K562 (cell line): ENCODE data around the gene ABCA10. TPM values are rescaled to one million over a fixed set of nuclear protein-coding genes. Genes with fewer than 3 reads are reported as not detected.

Experiments used
- ATAC-seq: fragments of 200-7000 bp; cut with Tn5 transposase; 3 replicates; pipeline ENCODE4 v1.9.1; 2020; ENCODE audit warnings: moderate library complexity
- BruUV-seq: library from RNA; stranded (reverse); fragments of 400-500 nt; replicated peaks from 2 replicates; lab custom pipeline; 2021; lab: Mats Ljungman, UMichigan
- CTCF ChIA-PET: fragments of 300-600 bp; formaldehyde crosslinking; extraction: SDS; loops from one replicate; lab custom pipeline; 2021; ENCODE audit warnings: low intra/inter-chr PET ratio; lab: Yijun Ruan, JAX
- POLR2A ChIA-PET: fragments of 300-600, 350-650 bp; sonication (Branson Sonifier 250); formaldehyde crosslinking; extraction: SDS; loops from one replicate; lab custom pipeline; 2021; ENCODE audit warnings: antibody characterized with exemption, inconsistent platforms; lab: Yijun Ruan, JAX
- DNase-seq, 4 experiments: peaks; one replicate each; pipeline versions ENCODE4 v3.0.0 to v3.0.0-alpha.2; 2011 to 2018; ENCODE audit warnings: low spot score in 3 of 4, mixed read lengths in 3 of 4; ENCODE audit errors: extremely low read depth in 1 of 4
- FAIRE-seq: peaks from 2 replicates; lab custom pipeline; 2011; peaks lifted over from hg19 to GRCh38; lab: Jason Lieb, UNC
- H2AFZ ChIP-seq: 2 replicates; pipeline ENCODE4 v1.6.0; 2011; ENCODE audit warnings: low read depth, low read length, control low read depth, inconsistent platforms
- H3K27ac ChIP-seq: fragments of 200-600 bp; 3 replicates; pipeline ENCODE4 v1.8.0; 2011; ENCODE audit warnings: low read depth, mild to moderate bottlenecking, control low read depth, inconsistent platforms, low read length, moderate library complexity, mixed read lengths; ENCODE audit errors: extremely low read depth
- H3K27me3 ChIP-seq, 2 experiments: fragments of 300-600 bp in 1 of 2; 2 replicates in 1 of 2; 3 replicates in 1 of 2; pipeline versions ENCODE4 v1.6.0 to v1.8.0; 2011; ENCODE audit warnings: inconsistent platforms in 2 of 2, low read length in 2 of 2, mild to moderate bottlenecking in 1 of 2, mixed read lengths in 1 of 2, moderate library complexity in 1 of 2; ENCODE audit not compliant: control insufficient read depth in 2 of 2, insufficient read depth in 2 of 2
- H3K36me3 ChIP-seq: fragments of 300-600 bp; 3 replicates; pipeline ENCODE4 v1.8.0; 2011; ENCODE audit warnings: mild to moderate bottlenecking, low read length, inconsistent platforms; ENCODE audit not compliant: control insufficient read depth, insufficient read depth
- H3K4me1 ChIP-seq, 2 experiments: fragments of 200-600 bp in 1 of 2; replicated peaks in 1 of 2; 2 replicates in 1 of 2; 3 replicates in 1 of 2; pipeline versions ENCODE4 v1.5.1 to v1.8.0; 2011; ENCODE audit warnings: inconsistent platforms in 2 of 2, low read length in 2 of 2, mild to moderate bottlenecking in 1 of 2, mixed read lengths in 1 of 2, moderate library complexity in 1 of 2; ENCODE audit not compliant: control insufficient read depth in 2 of 2, insufficient read depth in 2 of 2
- H3K4me2 ChIP-seq: 2 replicates; pipeline ENCODE4 v1.6.1; 2011; ENCODE audit warnings: low read length, control low read depth, inconsistent platforms, mixed read lengths; ENCODE audit not compliant: insufficient read depth
- H3K4me3 ChIP-seq: fragments of 200-600 bp; sonication (generic), shearing (Covaris generic); 2 replicates; pipeline ENCODE4 v1.5.1; 2016; ENCODE audit warnings: control low read depth, inconsistent platforms
- H3K79me2 ChIP-seq: fragments of 200-600 bp; 3 replicates; pipeline ENCODE4 v1.8.0; 2011; ENCODE audit warnings: low read length, inconsistent platforms; ENCODE audit not compliant: control insufficient read depth, insufficient read depth
- H3K9ac ChIP-seq, 2 experiments: 2 replicates each; pipeline versions ENCODE4 v1.6.0 to v1.6.1; 2011; ENCODE audit warnings: low read depth in 2 of 2, low read length in 2 of 2, control low read depth in 1 of 2, inconsistent platforms in 1 of 2, mild to moderate bottlenecking in 1 of 2, mixed read lengths in 1 of 2; ENCODE audit not compliant: insufficient read depth in 1 of 2
- H3K9me1 ChIP-seq: one replicate; pipeline ENCODE4 v1.6.0; 2011; ENCODE audit warnings: inconsistent platforms, mild to moderate bottlenecking, low read length, moderate library complexity; ENCODE audit not compliant: control insufficient read depth, insufficient read depth
- H3K9me3 ChIP-seq: replicated peaks from 2 replicates; pipeline ENCODE4 v1.5.1; 2011; ENCODE audit warnings: low read depth, low read length, inconsistent platforms; ENCODE audit not compliant: control insufficient read depth, insufficient read depth
- H4K20me1 ChIP-seq: replicated peaks from 2 replicates; pipeline ENCODE4 v1.6.1; 2011; ENCODE audit warnings: low read length, inconsistent platforms, mixed read lengths; ENCODE audit not compliant: control insufficient read depth, insufficient read depth
- ASH1L ChIP-seq: fragments of 450-650 bp; IDR thresholded peaks from 2 replicates; pipeline ENCODE4 v1.6.1; 2018; ENCODE audit warnings: borderline replicate concordance, mild to moderate bottlenecking, low read depth; ENCODE audit not compliant: partially characterized antibody
- CBFA2T2 ChIP-seq: fragments of 450-650 bp; conservative IDR thresholded peaks from 2 replicates; pipeline ENCODE4 v1.6.1; 2017; ENCODE audit warnings: mild to moderate bottlenecking
- DNMT1 ChIP-seq: fragments of 450-650 bp; IDR thresholded peaks from 2 replicates; pipeline ENCODE4 v1.6.1; 2016; ENCODE audit warnings: antibody characterized with exemption, mild to moderate bottlenecking
- EHMT2 ChIP-seq: fragments of 450-650 bp; IDR thresholded peaks from 2 replicates; pipeline ENCODE4 v1.6.1; 2018; ENCODE audit warnings: antibody characterized with exemption
- GABPB1 ChIP-seq: sonication (generic); formaldehyde crosslinking; IDR thresholded peaks from 2 replicates; pipeline ENCODE4 v1.8.0; 2022; ENCODE audit warnings: mild to moderate bottlenecking, missing genetic modification reagents
- KHSRP ChIP-seq: fragments of 450-650 bp; IDR thresholded peaks from 2 replicates; pipeline ENCODE4 v1.6.1; 2017
- MAZ ChIP-seq, 2 experiments: fragments of 450-650 bp in 1 of 2; sonication (generic) in 1 of 2; formaldehyde crosslinking; IDR thresholded peaks in 1 of 2; conservative IDR thresholded peaks in 1 of 2; 2 replicates each; pipeline versions ENCODE4 v1.4.0 to v1.5.0; 2020; ENCODE audit warnings: mild to moderate bottlenecking in 1 of 2, missing genetic modification reagents in 1 of 2
- MYNN ChIP-seq, 2 experiments: sonication (generic); formaldehyde crosslinking in 1 of 2; IDR thresholded peaks; 2 replicates each; pipeline versions ENCODE4 v1.5.0 to v1.6.1; 2016 to 2020; ENCODE audit warnings: antibody characterized with exemption in 1 of 2, missing genetic modification reagents in 1 of 2
- NR2C1 ChIP-seq, 2 experiments: fragments of 450-650 bp; IDR thresholded peaks; 2 replicates each; pipeline ENCODE4 v1.6.1; 2017; ENCODE audit warnings: mild to moderate bottlenecking in 2 of 2, antibody characterized with exemption in 1 of 2, inconsistent platforms in 1 of 2, missing compliant biosample characterization in 1 of 2, missing genetic modification characterization in 1 of 2
- POLR2H ChIP-seq: IDR thresholded peaks from 2 replicates; pipeline ENCODE4 v1.6.1; 2016; ENCODE audit warnings: missing genetic modification characterization, low read depth, mild to moderate bottlenecking, control low read depth, missing compliant biosample characterization, moderate library complexity
- RAD51 ChIP-seq: fragments of 450-650 bp; IDR thresholded peaks from 2 replicates; pipeline ENCODE4 v1.7.1; 2016; ENCODE audit warnings: low read depth, mild to moderate bottlenecking, borderline replicate concordance
- SRSF3 ChIP-seq: fragments of 200-400 bp; formaldehyde crosslinking; IDR thresholded peaks from 2 replicates; pipeline ENCODE4 v1.6.1; 2016; ENCODE audit warnings: mild to moderate bottlenecking, low read length, moderate library complexity; ENCODE audit not compliant: insufficient read depth
- ZBED1 ChIP-seq: IDR thresholded peaks from 2 replicates; pipeline ENCODE4 v1.6.1; 2014
- ZNF551 ChIP-seq: fragments of 250-450 bp; sonication (Bioruptor Pico); IDR thresholded peaks from 2 replicates; pipeline ENCODE4 v1.5.0; 2021; ENCODE audit warnings: mild to moderate bottlenecking, moderate library complexity
- ZNF780A ChIP-seq: fragments of 250-450 bp; sonication (Bioruptor Pico); IDR thresholded peaks from 2 replicates; pipeline ENCODE4 v1.5.0; 2021; ENCODE audit warnings: mild to moderate bottlenecking
- WGBS: fragments of 100-300 bp; shearing (Covaris generic); methylation state at CpG from one replicate; pipeline ENCODE4 v1.1.6; 2016; ENCODE audit warnings: low coverage, mixed read lengths; ENCODE audit not compliant: insufficient coverage; ENCODE audit errors: missing lambda C conversion rate; 5-methylcytosine and 5-hydroxymethylcytosine counted together
- in situ Hi-C: fragments of 300-500 bp; cut with MboI; formaldehyde crosslinking; loops from 4 replicates; pipeline ENCODE4 v1.15.0; 2018; ENCODE audit warnings: inconsistent platforms, mixed read lengths
- intact Hi-C: fragments of 100-400 bp; cut with micrococcal nuclease; formaldehyde crosslinking; loops from 2 replicates; pipeline ENCODE4 v1.14.2; 2022
- polyA plus RNA-seq, 8 experiments: library from polyadenylated mRNA; depleted of rRNA in 4 of 8; stranded (reverse) in 5 of 8; unstranded in 3 of 8; fragments of >200 nt; fragmentation: Nextera tagmentation in 2 of 8; fragmentation: Illumina TruSeq in 1 of 8; extraction: Ambion mirVana in 2 of 8; extraction: Trizol in 1 of 8; gene quantifications; 2 replicates each; pipeline versions ENCODE4 v1.2.1 to v1.2.3, GENCODE V29; 2011 to 2014; ENCODE audit warnings: inconsistent platforms in 1 of 8, missing spikeins in 1 of 8
- total RNA-seq, 7 experiments: library from RNA; depleted of rRNA in 6 of 7; stranded (reverse); fragments of >200 nt in 6 of 7; fragmentation: Illumina TruSeq in 2 of 7; extraction: Trizol in 2 of 7; gene quantifications; 2 replicates each; pipeline versions ENCODE4 v1.2.1 to v1.2.3, GENCODE V29; 2011 to 2021; ENCODE audit warnings: low replicate concordance in 1 of 7
- TF ChIP-seq, protein P1 (sequence below), 2 experiments: IDR thresholded peaks in 1 of 2; conservative IDR thresholded peaks in 1 of 2; 2 replicates each; pipeline ENCODE4 v1.6.1; 2016; ENCODE audit warnings: low read depth in 2 of 2, mild to moderate bottlenecking in 1 of 2, missing compliant biosample characterization in 1 of 2, missing genetic modification characterization in 1 of 2, moderate library complexity in 1 of 2
- TF ChIP-seq, protein P2 (sequence below): sonication (generic); formaldehyde crosslinking; IDR thresholded peaks from 2 replicates; pipeline ENCODE4 v1.8.1; 2022; ENCODE audit warnings: missing genetic modification reagents

The ABCA10 gene
- total and polyA plus RNA-seq, 9 of the 15 experiments (the other 6 are each of a cell fraction or from before 2014, with no cell fraction given), result 0.04 to 0.45 (median 0.15) TPM; not detected in 1

- intact Hi-C loops (loop anchor here (1.0 kb wide), 1 partner anchor 472 kb away; no protein-coding TSS in a partner anchor), in situ Hi-C loops (loop anchor here (25.0 kb wide), 1 partner anchor 284 kb away; the partner anchor contains the start of gene ABCA8)
- Histone ChIP-seq H4K20me1 (no peaks in the 10 kb centered on the region), H3K9ac (no peak overlapping the region), H3K9me3 (no peaks in the 10 kb centered on the region), H3K4me1 (no peaks in the 10 kb centered on the region; a peak in 1 of 5 replicates), H3K4me2 (no peak overlapping the region), H3K79me2 (no peaks in the 10 kb centered on the region), H3K27me3 (no peaks in the 10 kb centered on the region), H3K4me3 (no peak overlapping the region), H2AFZ (peak overlapping the region; percentile 49; the same call in 1 of the 2 replicates), H3K9me1 (no peaks in the 10 kb centered on the region), H3K36me3 (no peaks in the 10 kb centered on the region), H3K27ac (no peak overlapping the region)
- WGBS, result 7% methylated on average over 1 of the region's 1 CpG
- POLR2A ChIA-PET, result no interaction called here
- CTCF ChIA-PET, result interaction anchor here (0.6 to 2.2 kb wide), 8 partner anchors 10 to 1183 kb away, joined by 3 to 17 read pairs (median 4); no protein-coding TSS in a partner anchor
- TF ChIP-seq CBFA2T2, result no peak
- no peak for TF ChIP-seq POLR2H (tag)
- TF ChIP-seq MAZ (CRISPR knock-in tag; conservative IDR thresholded peaks at IDR 0.05 in 1 of 2, IDR thresholded peaks at IDR 0.05 in 1 of 2), result no peak
- no peak for TF ChIP-seq ZNF551 (CRISPR knock-in tag)
- TF ChIP-seq MYNN (IDR thresholded peaks at IDR 0.05), result no peak
- TF ChIP-seq MYNN (CRISPR knock-in tag; IDR thresholded peaks at IDR 0.05), result no peak
- TF ChIP-seq SRSF3, result no peak
- TF ChIP-seq, protein P1, sequence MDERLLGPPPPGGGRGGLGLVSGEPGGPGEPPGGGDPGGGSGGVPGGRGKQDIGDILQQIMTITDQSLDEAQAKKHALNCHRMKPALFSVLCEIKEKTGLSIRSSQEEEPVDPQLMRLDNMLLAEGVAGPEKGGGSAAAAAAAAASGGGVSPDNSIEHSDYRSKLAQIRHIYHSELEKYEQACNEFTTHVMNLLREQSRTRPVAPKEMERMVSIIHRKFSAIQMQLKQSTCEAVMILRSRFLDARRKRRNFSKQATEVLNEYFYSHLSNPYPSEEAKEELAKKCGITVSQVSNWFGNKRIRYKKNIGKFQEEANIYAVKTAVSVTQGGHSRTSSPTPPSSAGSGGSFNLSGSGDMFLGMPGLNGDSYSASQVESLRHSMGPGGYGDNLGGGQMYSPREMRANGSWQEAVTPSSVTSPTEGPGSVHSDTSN (CRISPR knock-in tag; IDR thresholded peaks at IDR 0.05; ENCODE audit: low read depth), result no peak
- TF ChIP-seq, protein P1 (tag; conservative IDR thresholded peaks at IDR 0.05; ENCODE audit: low read depth), result no peak
- TF ChIP-seq GABPB1, result no peak
- TF ChIP-seq EHMT2, result no peak
- TF ChIP-seq, protein P2, sequence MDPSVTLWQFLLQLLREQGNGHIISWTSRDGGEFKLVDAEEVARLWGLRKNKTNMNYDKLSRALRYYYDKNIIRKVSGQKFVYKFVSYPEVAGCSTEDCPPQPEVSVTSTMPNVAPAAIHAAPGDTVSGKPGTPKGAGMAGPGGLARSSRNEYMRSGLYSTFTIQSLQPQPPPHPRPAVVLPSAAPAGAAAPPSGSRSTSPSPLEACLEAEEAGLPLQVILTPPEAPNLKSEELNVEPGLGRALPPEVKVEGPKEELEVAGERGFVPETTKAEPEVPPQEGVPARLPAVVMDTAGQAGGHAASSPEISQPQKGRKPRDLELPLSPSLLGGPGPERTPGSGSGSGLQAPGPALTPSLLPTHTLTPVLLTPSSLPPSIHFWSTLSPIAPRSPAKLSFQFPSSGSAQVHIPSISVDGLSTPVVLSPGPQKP (CRISPR knock-in tag), result no peak
- no peak for TF ChIP-seq ASH1L
- TF ChIP-seq KHSRP, result no peak
- TF ChIP-seq DNMT1, result no peak
- TF ChIP-seq ZNF780A, result no peak
- TF ChIP-seq NR2C1 (IDR thresholded peaks at IDR 0.05), result no peak
- TF ChIP-seq NR2C1 (tag; IDR thresholded peaks at IDR 0.05), result no peak
- no peak for TF ChIP-seq ZBED1
- TF ChIP-seq RAD51, result no peak
- FAIRE-seq (no peak), DNase-seq (no peak), ATAC-seq (no peak)
- BruUV-seq, result no TSS peak
Observed at GRCh38 chr17:69246202-69246601, 17.6 kb upstream of the ABCA10 start.
